RWPE2 (cell line): ENCODE results near the gene PLA2G2E.

Experiments used
- ATAC-seq: fragments of 200-7000 bp; cut with Tn5 transposase; 3 replicates; pipeline ENCODE4 v1.9.1; 2021; ENCODE audit warnings: low read depth
- DNase-seq: peaks from one replicate; pipeline ENCODE4 v3.0.0-alpha.2; 2020; ENCODE audit warnings: low spot score
- H3K27ac ChIP-seq: fragments of 450-650 bp; 2 replicates; pipeline ENCODE4 v1.5.1; 2017; ENCODE audit warnings: mild to moderate bottlenecking; ENCODE audit not compliant: poor library complexity, severe bottlenecking
- H3K27me3 ChIP-seq: fragments of 250-450 bp; sonication (Bioruptor Pico); 2 replicates; pipeline ENCODE4 v1.5.1; 2021; ENCODE audit warnings: mild to moderate bottlenecking, moderate library complexity; ENCODE audit not compliant: insufficient read depth, poor library complexity, severe bottlenecking
- H3K36me3 ChIP-seq: fragments of 250-450 bp; sonication (Bioruptor Pico); 2 replicates; pipeline ENCODE4 v1.5.1; 2020; ENCODE audit warnings: low read depth, mild to moderate bottlenecking, moderate library complexity
- H3K4me1 ChIP-seq: fragments of 250-450 bp; sonication (Bioruptor Pico); 2 replicates; pipeline ENCODE4 v1.5.1; 2021; ENCODE audit warnings: mild to moderate bottlenecking, moderate library complexity; ENCODE audit not compliant: insufficient read depth, poor library complexity, severe bottlenecking
- H3K4me3 ChIP-seq: fragments of 250-450 bp; sonication (Bioruptor Pico); 2 replicates; pipeline ENCODE4 v1.5.1; 2021; ENCODE audit warnings: mild to moderate bottlenecking, moderate library complexity; ENCODE audit not compliant: severe bottlenecking
- H3K9me3 ChIP-seq: fragments of 250-450 bp; sonication (Bioruptor Pico); 2 replicates; pipeline ENCODE4 v1.5.1; 2021; ENCODE audit warnings: mild to moderate bottlenecking, moderate library complexity; ENCODE audit not compliant: severe bottlenecking
- CTCF ChIP-seq: fragments of 450-650 bp; IDR thresholded peaks from one replicate; pipeline ENCODE4 v1.5.1; 2017; ENCODE audit warnings: mild to moderate bottlenecking, moderate library complexity; ENCODE audit not compliant: poor library complexity, severe bottlenecking

The PLA2G2E gene

DNA sequence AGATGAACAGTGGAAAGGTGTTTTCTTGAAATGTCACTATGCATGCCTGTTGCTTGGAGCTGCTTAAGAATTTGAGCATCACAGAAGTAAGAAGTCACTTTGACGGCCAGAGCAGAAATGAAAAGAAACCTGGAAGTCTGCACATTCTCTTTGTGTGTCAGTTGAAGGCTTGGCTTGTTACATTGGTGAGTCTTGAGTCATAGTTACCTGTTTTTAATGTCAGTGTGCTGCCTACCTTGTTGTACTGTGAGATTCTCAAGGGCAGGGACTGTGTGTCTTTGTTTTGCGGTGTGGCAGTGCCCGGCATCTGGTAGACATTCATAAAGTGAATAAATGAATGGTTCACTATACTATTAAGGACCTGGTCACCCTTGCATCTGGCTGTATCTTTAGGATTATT lies 31.3 kb downstream of the PLA2G2E start:
- Histone ChIP-seq H3K36me3 (peaks cover 74% of the 10 kb centered on the region), H3K27ac (no peak overlapping the region)
- DNase-seq: no peak

GRCh38 chr1:19889656-19890055 lies 33.8 kb downstream of the PLA2G2E start:
- no peaks in the 10 kb centered on the region for H3K9me3 ChIP-seq
- H3K4me1 ChIP-seq: peaks cover 28% of the 10 kb centered on the region
- no peak for TF ChIP-seq CTCF
- no peaks in the 10 kb centered on the region for H3K27me3 ChIP-seq
- ATAC-seq (no peak), DNase-seq (no peak)
- no peak overlapping the region for H3K4me3 ChIP-seq
- peaks cover 58% of the 10 kb centered on the region for H3K36me3 ChIP-seq
- no peak overlapping the region for H3K27ac ChIP-seq

More for the DNA sequence above, 31.3 kb downstream of the PLA2G2E start:
- no peak for ATAC-seq
- TF ChIP-seq CTCF: no peak
- H3K9me3 ChIP-seq: no peaks in the 10 kb centered on the region
- H3K27me3 ChIP-seq: no peaks in the 10 kb centered on the region
- H3K4me3 ChIP-seq: no peak overlapping the region
- peaks cover 19% of the 10 kb centered on the region for H3K4me1 ChIP-seq

DNA sequence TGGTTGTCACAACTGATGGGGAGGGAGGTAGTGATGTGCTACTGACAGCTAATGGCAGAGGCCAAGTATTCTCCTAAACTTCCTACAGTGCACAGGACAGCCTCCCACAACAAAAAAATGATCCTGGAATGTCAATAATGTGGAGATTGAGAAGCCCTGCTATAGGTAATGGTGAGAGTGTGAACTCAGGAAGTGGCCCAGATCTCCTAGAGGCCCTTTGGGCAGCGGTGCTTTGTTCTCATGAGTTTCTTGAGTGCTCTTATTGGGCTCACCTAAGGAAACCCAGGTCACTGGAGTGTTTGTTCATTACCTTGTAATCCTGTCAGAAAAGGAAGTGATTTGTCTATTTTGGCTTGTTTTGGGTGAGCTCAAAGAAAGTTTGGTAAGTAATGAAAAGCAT lies 35.3 kb downstream of the PLA2G2E start:
- Histone ChIP-seq H3K9me3 (no peaks in the 10 kb centered on the region), H3K4me1 (peaks cover 25% of the 10 kb centered on the region), H3K27me3 (no peaks in the 10 kb centered on the region), H3K36me3 (peaks cover 48% of the 10 kb centered on the region), H3K27ac (no peak overlapping the region), H3K4me3 (no peak overlapping the region)
- TF ChIP-seq CTCF: no peak
- ATAC-seq: no peak
- no peak for DNase-seq

- Histone ChIP-seq H3K27me3 (no peaks in the 10 kb centered on the region), H3K4me3 (no peak overlapping the region), H3K9me3 (no peaks in the 10 kb centered on the region), H3K36me3 (peaks cover 28% of the 10 kb centered on the region), H3K4me1 (peaks cover 20% of the 10 kb centered on the region), H3K27ac (peak overlapping the region; percentile 1)
- ATAC-seq: peak; percentile 43; the same call in 2 of the 3 replicates
- no peak for DNase-seq
- TF ChIP-seq CTCF: no peak
Observed at GRCh38 chr1:19885821-19886220, 37.6 kb downstream of the PLA2G2E start.

GRCh38 chr1:19884312-19884711 lies 39.1 kb downstream of the PLA2G2E start:
- no peak for ATAC-seq
- H3K4me3 ChIP-seq: no peak overlapping the region

More at GRCh38 chr1:19884312-19884711, 39.1 kb downstream of the PLA2G2E start:
- Histone ChIP-seq H3K9me3 (no peaks in the 10 kb centered on the region), H3K36me3 (peaks cover 21% of the 10 kb centered on the region), H3K4me1 (peaks cover 20% of the 10 kb centered on the region), H3K27ac (no peak overlapping the region), H3K27me3 (no peaks in the 10 kb centered on the region)
- DNase-seq: no peak
- TF ChIP-seq CTCF: no peak
